HG03565 (cell line): ENCODE data around the gene PRCD.

Experiments used
- ATAC-seq: cut with Tn5 transposase; IDR thresholded peaks from one replicate; pipeline ENCODE4 v1.9.1; 2021; ENCODE audit warnings: mild to moderate bottlenecking, moderate library complexity; ENCODE audit not compliant: unreplicated experiment

PRCD gene

GRCh38 chr17:76567634-76568432 lies 28.0 kb downstream of the PRCD start:
- no peak for ATAC-seq

- no peak for ATAC-seq
Observed at GRCh38 chr17:76568811-76569221, 29.0 kb downstream of the PRCD start.

GRCh38 chr17:76569607-76570279 lies 29.9 kb downstream of the PRCD start:
- no peak for ATAC-seq

GRCh38 chr17:76570457-76570856 lies 30.6 kb downstream of the PRCD start:
- ATAC-seq: no peak

GRCh38 chr17:76570877-76571471 lies 31.1 kb downstream of the PRCD start:
- ATAC-seq: no peak

- ATAC-seq: no peak
Observed at GRCh38 chr17:76572201-76572910, 32.5 kb downstream of the PRCD start.

- ATAC-seq: no peak
Observed at GRCh38 chr17:76573096-76573495, 33.3 kb downstream of the PRCD start.

- no peak for ATAC-seq
Observed at GRCh38 chr17:76574166-76574565, 34.3 kb downstream of the PRCD start.

GRCh38 chr17:76575570-76575969 lies 35.7 kb downstream of the PRCD start:
- ATAC-seq: no peak

- no peak for ATAC-seq
Observed at GRCh38 chr17:76576189-76576588, 36.3 kb downstream of the PRCD start.

GRCh38 chr17:76577876-76578275 lies 38.0 kb downstream of the PRCD start:
- no peak for ATAC-seq

GRCh38 chr17:76578376-76578775 lies 38.5 kb downstream of the PRCD start:
- no peak for ATAC-seq

GRCh38 chr17:76579281-76579680 lies 39.4 kb downstream of the PRCD start:
- no peak for ATAC-seq

- ATAC-seq: no peak
Observed at GRCh38 chr17:76581515-76581914, 41.7 kb downstream of the PRCD start.

- no peak for ATAC-seq
Observed at GRCh38 chr17:76582660-76583059, 42.8 kb downstream of the PRCD start.

GRCh38 chr17:76584427-76585032 lies 44.7 kb downstream of the PRCD start:
- no peak for ATAC-seq

GRCh38 chr17:76585033-76585648 lies 45.3 kb downstream of the PRCD start:
- ATAC-seq: no peak

GRCh38 chr17:76585649-76586593 lies 46.1 kb downstream of the PRCD start, which contains the start of gene ST6GALNAC2:
Gene ST6GALNAC2, minus strand, starts transcription at chr17:76585860. Its CDS starts 52 bp downstream, at chr17:76585808.
- ATAC-seq: no peak

GRCh38 chr17:76586741-76587487 lies 47.1 kb downstream of the PRCD start:
- no peak for ATAC-seq
